ENCODE measurements around the gene LBHD2. TPM values are rescaled to one million over a fixed set of nuclear protein-coding genes. Genes with fewer than 3 reads are reported as not detected.

LBHD2 gene
- total RNA-seq, 1 donor from 2014 or later = not detected

DNA sequence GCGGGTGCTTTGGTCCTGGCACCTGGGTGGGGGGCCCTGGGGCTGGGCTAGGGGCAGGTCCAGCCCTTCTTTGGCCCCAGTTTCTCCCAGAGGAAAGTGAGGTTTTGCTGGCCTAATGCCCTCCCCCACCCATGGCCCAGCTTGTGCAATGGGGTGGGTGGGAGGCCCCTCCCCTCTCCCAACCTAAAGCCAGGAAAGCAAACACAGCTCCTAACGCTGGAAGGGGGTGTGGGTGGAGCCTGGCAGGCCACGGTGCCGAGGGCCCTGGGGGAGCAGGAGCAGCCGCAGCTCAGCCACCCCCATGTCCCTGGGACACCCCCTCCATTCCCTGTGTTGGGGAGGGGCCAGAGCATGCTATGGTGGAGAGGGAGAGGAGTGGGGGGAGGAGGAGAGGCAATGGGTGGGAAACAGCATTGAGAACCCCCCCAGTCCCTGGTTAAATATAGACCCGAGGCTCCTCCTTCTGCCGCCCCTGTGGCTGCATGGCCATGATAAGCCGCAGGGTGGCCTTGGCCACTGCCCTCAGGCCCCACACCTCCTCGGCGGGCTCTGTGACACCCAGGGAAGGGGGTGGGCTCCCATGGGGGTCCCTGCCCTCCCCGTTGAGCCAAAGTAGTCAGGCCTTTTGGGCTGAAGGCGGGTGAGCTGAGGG is 15.2 kb downstream of the LBHD2 start:
- Histone ChIP-seq H3K36me3 (no peaks in the 10 kb centered on the region), H3F3A (ENCODE audit: low read depth) (no peaks in the 10 kb centered on the region), H3K4me2 (peak overlapping the region; percentile 13), H2AFZ (replicated peaks) (peak overlapping the region; percentile 29), H3K9ac (no peak overlapping the region), H3K27ac (no peak overlapping the region), H4K20me1 (ENCODE audit: low read depth) (no peaks in the 10 kb centered on the region), H3K9me3 (ENCODE audit: low read depth) (no peaks in the 10 kb centered on the region), H3K4me3 (no peak overlapping the region), H3K79me2 (ENCODE audit: low read depth) (no peaks in the 10 kb centered on the region), H3K27me3 (peaks cover 24% of the 10 kb centered on the region), H3K4me1 (peaks cover 13% of the 10 kb centered on the region)
- no peak for TF ChIP-seq EZH2 (IDR thresholded peaks at IDR 0.05)
- TF ChIP-seq EZH2phosphoT487 (IDR thresholded peaks at IDR 0.05) = no peak
- TF ChIP-seq, protein P1, sequence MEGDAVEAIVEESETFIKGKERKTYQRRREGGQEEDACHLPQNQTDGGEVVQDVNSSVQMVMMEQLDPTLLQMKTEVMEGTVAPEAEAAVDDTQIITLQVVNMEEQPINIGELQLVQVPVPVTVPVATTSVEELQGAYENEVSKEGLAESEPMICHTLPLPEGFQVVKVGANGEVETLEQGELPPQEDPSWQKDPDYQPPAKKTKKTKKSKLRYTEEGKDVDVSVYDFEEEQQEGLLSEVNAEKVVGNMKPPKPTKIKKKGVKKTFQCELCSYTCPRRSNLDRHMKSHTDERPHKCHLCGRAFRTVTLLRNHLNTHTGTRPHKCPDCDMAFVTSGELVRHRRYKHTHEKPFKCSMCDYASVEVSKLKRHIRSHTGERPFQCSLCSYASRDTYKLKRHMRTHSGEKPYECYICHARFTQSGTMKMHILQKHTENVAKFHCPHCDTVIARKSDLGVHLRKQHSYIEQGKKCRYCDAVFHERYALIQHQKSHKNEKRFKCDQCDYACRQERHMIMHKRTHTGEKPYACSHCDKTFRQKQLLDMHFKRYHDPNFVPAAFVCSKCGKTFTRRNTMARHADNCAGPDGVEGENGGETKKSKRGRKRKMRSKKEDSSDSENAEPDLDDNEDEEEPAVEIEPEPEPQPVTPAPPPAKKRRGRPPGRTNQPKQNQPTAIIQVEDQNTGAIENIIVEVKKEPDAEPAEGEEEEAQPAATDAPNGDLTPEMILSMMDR (IDR thresholded peaks at IDR 0.05) = no peak
- Mint-ChIP-seq H3K4me3 (no peak overlapping the region), H3K36me3 (no peaks in the 10 kb centered on the region), H3K4me1 (peaks cover 8% of the 10 kb centered on the region), H3K9me3 (no peaks in the 10 kb centered on the region), H3K27ac (no peak overlapping the region), H3K27me3 (ENCODE audit: insufficient read depth, low read depth) (peaks cover 16% of the 10 kb centered on the region)
- DNase-seq (ENCODE audit: low spot score) = no peak

DNA sequence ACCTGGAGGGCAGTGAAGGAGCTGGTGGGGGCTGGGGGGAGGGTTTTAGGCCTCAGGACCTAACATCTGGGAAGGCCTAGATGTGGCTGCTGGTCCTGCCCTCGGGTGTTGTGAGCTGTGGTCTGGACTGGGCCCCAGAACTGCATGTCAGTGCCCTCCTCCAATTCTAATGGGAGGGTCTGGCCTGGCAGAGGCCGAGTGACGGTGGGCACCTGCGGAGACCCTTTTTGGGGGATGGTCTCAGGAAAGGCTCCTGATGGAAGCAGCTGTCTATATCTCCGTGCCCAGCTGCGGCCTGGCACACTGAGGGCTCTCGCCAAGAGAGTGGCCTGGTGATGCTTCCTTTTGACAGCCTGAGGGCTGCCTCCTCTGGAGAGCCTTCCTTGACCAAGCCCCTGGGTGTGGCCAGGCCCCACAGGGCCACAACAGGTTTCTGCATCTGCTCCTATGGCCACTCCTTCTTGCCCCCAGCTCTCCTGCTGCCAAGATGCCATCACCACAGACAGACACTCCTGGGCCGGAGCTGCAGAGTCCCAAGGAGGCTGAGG is 15.8 kb downstream of the LBHD2 start:
- Histone ChIP-seq H3K4me1 (peaks cover 13% of the 10 kb centered on the region), H3K9ac (no peak overlapping the region), H3K9me3 (ENCODE audit: low read depth) (no peaks in the 10 kb centered on the region), H3K36me3 (no peaks in the 10 kb centered on the region), H3K79me2 (ENCODE audit: low read depth) (no peaks in the 10 kb centered on the region), H3K27ac (no peak overlapping the region), H3K4me2 (no peak overlapping the region), H4K20me1 (ENCODE audit: low read depth) (no peaks in the 10 kb centered on the region), H3K4me3 (no peak overlapping the region), H3K27me3 (peaks cover 30% of the 10 kb centered on the region), H2AFZ (replicated peaks) (no peak overlapping the region), H3F3A (ENCODE audit: low read depth) (no peaks in the 10 kb centered on the region)
- H3K4me1 Mint-ChIP-seq = peaks cover 8% of the 10 kb centered on the region
- peaks cover 20% of the 10 kb centered on the region for H3K27me3 Mint-ChIP-seq (ENCODE audit: insufficient read depth, low read depth)
- no peaks in the 10 kb centered on the region for H3K9me3 Mint-ChIP-seq
- H3K4me3 Mint-ChIP-seq = no peak overlapping the region
- H3K27ac Mint-ChIP-seq = no peak overlapping the region
- TF ChIP-seq EZH2 (IDR thresholded peaks at IDR 0.05) = no peak
- TF ChIP-seq, protein P1 (IDR thresholded peaks at IDR 0.05) = no peak
- no peak for TF ChIP-seq EZH2phosphoT487 (IDR thresholded peaks at IDR 0.05)
- no peak for DNase-seq (ENCODE audit: low spot score)
- no peaks in the 10 kb centered on the region for H3K36me3 Mint-ChIP-seq

DNA sequence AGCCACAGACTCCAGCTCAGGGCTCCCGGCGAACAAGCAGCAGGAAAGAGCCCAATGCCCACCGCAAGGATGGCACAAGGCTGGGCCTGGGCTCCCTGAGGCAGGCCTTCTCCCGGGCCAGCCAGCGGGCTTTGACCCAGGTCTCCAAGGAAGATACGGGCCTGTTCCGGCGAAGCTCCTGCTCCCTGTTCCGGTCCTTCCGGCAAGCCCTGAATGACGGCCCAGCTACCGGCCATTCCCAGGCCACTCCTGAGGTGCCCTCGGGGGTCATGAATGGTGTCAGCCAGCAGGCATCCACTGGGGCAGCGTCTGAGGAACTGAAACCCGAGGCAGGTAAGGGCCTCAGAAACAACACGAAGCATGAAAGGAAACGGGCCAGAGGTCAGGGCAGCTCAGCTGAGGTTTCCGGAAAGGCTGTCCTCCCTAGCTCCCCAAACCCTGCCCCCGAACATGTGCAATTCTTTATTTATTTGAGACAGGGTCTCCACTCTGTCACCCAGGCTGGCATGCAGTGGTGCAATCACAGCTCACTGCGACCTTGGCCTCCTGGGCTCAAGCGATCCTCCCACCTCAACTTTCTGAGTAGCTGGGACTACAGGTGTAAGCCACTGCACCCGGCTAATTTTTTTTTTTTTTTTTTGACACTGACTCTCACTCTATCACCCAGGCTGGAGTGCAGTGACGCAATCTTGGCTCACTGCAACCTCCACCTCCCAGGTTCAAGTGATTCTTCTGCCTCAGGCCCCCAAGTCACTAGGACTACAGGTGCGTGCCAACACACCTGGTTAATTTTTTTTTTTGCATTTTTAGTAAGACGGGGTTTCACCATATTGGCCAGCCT is 16.5 kb downstream of the LBHD2 start:
- H3K4me2 ChIP-seq = no peak overlapping the region
- Mint-ChIP-seq H3K36me3 (no peaks in the 10 kb centered on the region), H3K4me1 (peaks cover 12% of the 10 kb centered on the region), H3K9me3 (no peaks in the 10 kb centered on the region), H3K27me3 (ENCODE audit: insufficient read depth, low read depth) (peaks cover 25% of the 10 kb centered on the region), H3K4me3 (no peak overlapping the region), H3K27ac (no peak overlapping the region)
- H3K4me1 ChIP-seq = peaks cover 13% of the 10 kb centered on the region
- no peak overlapping the region for H3K4me3 ChIP-seq
- no peaks in the 10 kb centered on the region for H3F3A ChIP-seq (ENCODE audit: low read depth)
- no peaks in the 10 kb centered on the region for H3K9me3 ChIP-seq (ENCODE audit: low read depth)
- H2AFZ ChIP-seq (replicated peaks) = peak overlapping the region; percentile 50
- peaks cover 32% of the 10 kb centered on the region for H3K27me3 ChIP-seq
- H4K20me1 ChIP-seq (ENCODE audit: low read depth) = no peaks in the 10 kb centered on the region
- no peaks in the 10 kb centered on the region for H3K36me3 ChIP-seq
- DNase-seq (ENCODE audit: low spot score) = no peak
- TF ChIP-seq, protein P1 (IDR thresholded peaks at IDR 0.05) = no peak
- no peak for TF ChIP-seq EZH2 (IDR thresholded peaks at IDR 0.05)
- TF ChIP-seq EZH2phosphoT487 (IDR thresholded peaks at IDR 0.05) = no peak
- no peak overlapping the region for H3K27ac ChIP-seq
- H3K79me2 ChIP-seq (ENCODE audit: low read depth) = no peaks in the 10 kb centered on the region
- H3K9ac ChIP-seq = no peak overlapping the region

All from neural progenitor cell (in vitro differentiated cells).